Stimulated activated CD4-positive, alpha-beta T cell treated with anti-CD3 and anti-CD28 coated beads, Interleukin-4, amount 100 ng/mL, for 48 hours (primary cell): ENCODE measurements around the gene QKI.

ENCODE experiments used
- DNase-seq, 2 donors: peaks; one replicate each; pipeline ENCODE4 v3.0.0-alpha.2; 2020; ENCODE audit warnings: low read depth in 2 of 2

The QKI gene

DNA sequence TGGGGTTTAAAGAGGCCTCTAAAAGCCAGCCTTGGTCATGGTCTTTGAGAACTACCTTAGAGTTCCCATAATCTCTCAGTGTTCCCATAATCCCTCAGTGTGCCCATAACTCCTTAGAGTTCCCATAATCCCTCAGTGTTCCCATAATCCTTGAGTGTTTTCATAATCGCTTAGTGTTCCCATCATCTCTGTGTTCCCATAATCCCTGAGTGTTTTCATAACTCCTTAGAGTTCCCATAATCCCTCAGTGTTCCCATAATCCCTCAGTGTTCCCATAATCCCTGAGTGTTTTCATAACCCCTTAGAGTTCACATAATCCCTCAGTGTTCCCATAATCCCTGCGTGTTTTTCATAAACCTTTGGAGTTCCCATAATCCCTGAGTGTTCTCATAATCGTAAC, 199.2 kb downstream of the QKI start:
- no peak for DNase-seq

DNA sequence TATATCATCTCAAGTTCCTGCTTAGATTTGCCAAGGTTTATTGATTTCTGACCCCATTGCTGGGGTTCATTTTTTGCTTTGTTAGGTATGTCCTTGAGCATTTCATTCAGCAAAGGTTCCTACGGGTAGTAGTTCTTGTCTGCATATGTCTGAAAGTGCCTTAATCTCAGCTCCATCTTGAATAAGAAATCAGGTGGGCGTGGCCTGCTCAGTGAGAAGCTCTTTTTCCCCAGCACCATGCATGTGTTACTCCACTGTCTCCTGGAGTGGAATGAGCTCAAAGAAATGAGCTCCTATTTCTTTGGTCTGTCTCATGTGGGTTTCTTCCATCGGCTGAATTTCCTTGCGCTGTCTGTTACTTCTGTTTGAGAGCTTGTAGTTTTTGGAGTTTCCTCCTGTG, 201.9 kb downstream of the QKI start:
- no peak for DNase-seq

DNA sequence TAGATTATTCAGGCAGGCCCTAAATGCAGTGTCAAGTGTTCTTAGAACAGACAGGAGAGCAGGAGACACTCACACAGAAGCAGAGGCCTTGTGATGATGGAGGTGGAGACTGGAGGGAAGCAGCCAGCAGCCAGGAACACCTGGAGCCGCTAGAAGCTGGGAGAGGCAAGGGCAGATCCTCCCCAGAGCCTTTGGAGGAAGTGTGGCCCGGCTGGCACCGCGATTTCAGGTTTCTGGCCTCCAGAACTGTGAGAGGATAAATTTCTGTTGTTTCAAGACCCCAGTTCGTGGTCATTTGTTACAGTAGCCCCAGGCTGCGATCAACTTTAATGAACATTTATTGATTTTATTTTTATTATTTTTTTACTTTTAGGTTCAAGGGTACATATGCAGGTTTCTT, 203.0 kb downstream of the QKI start:
- DNase-seq, result no peak

DNA sequence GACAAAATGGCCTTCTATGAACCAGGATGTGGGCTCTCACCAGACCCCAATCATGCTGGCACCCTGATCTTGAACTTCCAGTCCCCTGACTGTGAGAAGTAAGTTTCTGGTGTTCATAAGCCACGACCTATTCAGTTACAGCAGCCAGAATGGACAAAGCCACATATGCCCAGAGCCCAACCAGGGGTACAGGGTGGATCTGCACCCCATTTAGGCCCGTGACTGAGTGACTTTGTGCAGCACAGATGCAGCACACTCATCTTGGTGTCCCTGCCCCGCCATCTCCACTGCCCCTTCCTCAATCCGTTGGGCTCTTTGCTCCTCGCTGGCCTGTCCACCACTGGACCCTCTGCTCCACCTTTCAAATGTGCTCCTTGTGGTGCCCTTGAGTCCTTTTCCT, 205.6 kb downstream of the QKI start:
- no peak for DNase-seq

DNA sequence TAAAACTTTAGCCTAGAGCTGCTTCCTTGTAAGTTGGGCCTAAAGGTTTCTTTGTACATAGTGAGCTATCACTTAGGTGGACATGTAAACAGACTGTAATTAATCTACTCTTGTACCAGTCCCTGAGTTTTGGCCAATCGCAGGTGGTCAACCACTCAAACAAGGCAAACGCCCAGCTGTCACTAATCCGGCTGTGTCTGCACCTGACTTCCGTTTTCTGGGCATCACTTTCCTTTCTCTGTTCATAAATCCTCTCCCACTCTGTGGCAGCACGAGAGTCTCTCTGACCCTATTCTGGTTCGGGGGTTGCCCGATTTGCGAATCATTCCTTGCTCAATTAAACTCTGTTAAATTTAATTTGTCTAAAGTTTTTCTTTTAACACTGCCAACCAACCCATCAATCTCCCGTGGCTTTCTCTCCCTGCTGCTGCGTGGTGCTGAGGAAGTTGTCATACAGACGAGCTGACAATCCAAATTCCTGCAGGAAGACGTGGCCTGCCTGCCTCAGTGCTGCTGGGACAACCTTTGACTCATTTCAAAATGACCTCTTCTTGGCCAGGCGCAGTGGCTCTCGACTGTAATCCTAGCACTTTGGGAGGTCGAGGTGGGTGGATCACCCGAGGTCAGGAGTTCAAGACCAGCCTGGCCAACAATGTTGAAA, 206.3 kb downstream of the QKI start:
- no peak for DNase-seq

DNA sequence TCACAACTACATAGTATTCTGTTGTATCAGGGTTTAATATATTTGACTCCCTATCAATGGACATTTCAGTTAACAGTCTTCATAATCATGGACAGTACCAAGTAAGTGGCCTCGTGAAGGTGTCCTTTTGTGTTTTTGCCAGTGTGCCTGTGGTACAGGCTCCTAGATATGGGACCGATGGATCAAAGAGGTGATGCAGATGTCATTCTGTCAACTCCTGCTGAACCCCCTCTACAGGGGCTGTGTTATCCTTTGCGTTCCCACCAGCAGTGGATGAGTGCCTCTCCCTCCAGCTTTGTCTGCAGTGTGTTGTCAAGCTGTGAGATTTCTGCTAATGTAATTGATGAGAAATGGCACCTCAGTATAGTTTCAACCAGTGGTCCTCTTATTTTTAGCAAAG, 210.7 kb downstream of the QKI start:
- no peak for DNase-seq

DNA sequence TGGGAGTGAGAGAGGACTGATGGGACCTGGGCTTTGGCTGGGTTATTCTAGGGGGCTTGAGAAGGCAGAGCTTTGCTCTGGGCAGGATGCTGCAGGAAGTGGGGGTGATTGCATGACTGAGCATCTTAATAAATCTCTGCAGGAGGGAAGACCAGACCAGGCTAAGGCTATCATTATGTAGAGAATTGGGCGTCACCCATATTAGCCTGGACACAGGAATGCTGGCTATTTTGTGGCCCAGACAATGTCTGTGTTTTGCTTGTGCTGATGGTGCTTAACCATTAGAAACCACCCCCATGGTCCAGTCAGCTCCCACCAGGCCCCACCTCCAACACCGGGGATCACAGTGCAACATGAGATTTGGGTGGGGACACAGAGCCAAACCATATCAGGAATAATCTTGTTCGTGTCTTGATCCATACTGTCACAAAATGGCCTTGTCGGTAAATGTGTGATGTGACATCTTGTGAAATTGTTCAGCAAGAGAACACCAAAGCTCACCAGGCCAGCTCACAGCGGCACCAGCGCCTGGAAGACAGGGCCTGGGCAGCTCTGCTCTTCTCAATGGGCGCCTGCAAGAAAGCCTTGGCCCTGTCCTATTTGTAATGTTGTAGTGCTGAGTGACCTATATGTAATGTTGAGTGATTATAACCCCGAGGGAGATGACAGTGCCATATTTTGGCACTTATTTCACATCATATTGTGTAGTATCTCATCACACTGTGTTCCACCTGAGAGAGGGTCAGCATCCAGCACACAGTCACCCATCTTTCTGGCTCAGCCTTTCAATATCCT, 211.8 kb downstream of the QKI start:
- no peak for DNase-seq

DNA sequence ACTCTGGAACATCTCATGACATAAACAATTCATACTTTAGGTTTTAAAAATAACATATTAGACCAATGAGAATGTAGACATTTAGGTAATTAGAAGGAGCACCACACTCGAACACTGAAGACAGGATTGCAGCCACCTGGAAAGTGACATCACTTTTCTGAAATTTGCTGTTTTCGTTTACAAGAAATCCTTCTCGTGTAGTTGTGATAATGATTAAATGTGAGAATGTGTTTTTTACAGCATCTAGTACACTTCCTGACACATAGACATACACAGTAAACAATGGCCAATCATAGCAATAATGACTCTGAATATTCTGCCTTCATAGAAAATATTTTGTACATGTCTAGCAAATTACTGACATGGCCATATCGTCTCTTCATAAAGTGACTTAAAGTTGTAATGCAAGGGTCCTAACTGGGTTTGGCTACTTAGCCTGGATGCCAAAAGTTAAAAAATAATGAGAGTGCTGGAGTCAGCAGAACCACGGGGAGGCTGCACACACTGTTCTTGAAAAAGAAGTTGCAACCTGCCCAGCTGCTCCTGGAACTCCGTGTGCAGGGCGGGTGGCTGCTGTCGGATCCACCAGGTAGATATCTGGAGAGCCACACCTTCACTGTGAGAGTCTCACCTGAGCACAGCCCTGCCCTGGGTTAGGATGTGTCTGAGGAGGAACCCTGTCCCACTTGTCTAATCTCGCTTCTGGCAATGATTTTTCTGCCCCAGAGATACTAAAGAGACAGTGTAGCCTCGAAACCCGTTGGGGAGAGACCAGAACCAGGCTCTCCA, 212.9 kb downstream of the QKI start:
- no peak for DNase-seq
